B cell (primary cell): ENCODE measurements around the gene PXMP4. TPM values are rescaled to one million over a fixed set of nuclear protein-coding genes. Genes with fewer than 3 reads are reported as not detected.
"Not testable (repeated sequence)": the region's sequence is repeated elsewhere in the genome, so short reads cannot be mapped to it uniquely, and the experiment has no call there.

ENCODE experiments used
- ATAC-seq: fragments of 200-7000 bp; cut with Tn5 transposase; one replicate; pipeline ENCODE4 v1.10.0; 2021; ENCODE audit warnings: low read depth, mild to moderate bottlenecking, moderate number of reproducible peaks, moderate library complexity
- CTCF ChIA-PET: fragments of 350-600 bp; sonication (Branson Sonifier 250); formaldehyde crosslinking; loops from one replicate; lab custom pipeline; 2021; ENCODE audit warnings: antibody characterized with exemption, inconsistent platforms; lab: Charles Lee
- POLR2A ChIA-PET: fragments of 350-600 bp; sonication (Branson Sonifier 250); formaldehyde crosslinking; loops from one replicate; lab custom pipeline; 2021; ENCODE audit warnings: antibody characterized with exemption; lab: Charles Lee
- DNase-seq: peaks from one replicate; pipeline ENCODE4 v3.0.0; 2013
- H2AFZ ChIP-seq: 2 replicates; pipeline ENCODE4 v1.6.1; 2012; ENCODE audit warnings: mild to moderate bottlenecking, low read depth, low read length; ENCODE audit not compliant: insufficient read depth, poor library complexity, severe bottlenecking
- H3K27ac ChIP-seq, 2 donors: 1 replicate in 1 of 2; 2 replicates in 1 of 2; pipeline ENCODE4 v1.5.1; 2012 to 2013; ENCODE audit warnings: low read length in 2 of 2, mild to moderate bottlenecking in 2 of 2, moderate library complexity in 1 of 2
- H3K27me3 ChIP-seq, 4 experiments: fragments of 200-600 bp in 1 of 4; sonication (generic) in 1 of 4; replicated peaks in 1 of 4; 1 replicate in 2 of 4; 2 replicates in 2 of 4; pipeline versions ENCODE4 v1.6.1 to v1.7.0; 2013 to 2016; ENCODE audit warnings: low read length in 3 of 4, mild to moderate bottlenecking in 2 of 4, mixed read lengths in 1 of 4, moderate library complexity in 1 of 4; ENCODE audit not compliant: insufficient read depth in 4 of 4, control insufficient read depth in 3 of 4; ENCODE audit errors: control extremely low read depth in 1 of 4
- H3K36me3 ChIP-seq, 2 experiments: replicated peaks in 1 of 2; 1 replicate in 1 of 2; 2 replicates in 1 of 2; pipeline versions ENCODE4 v1.6.1 to v1.7.1; 2013; ENCODE audit warnings: low read length in 1 of 2; ENCODE audit not compliant: insufficient read depth in 2 of 2, control insufficient read depth in 1 of 2; ENCODE audit errors: control extremely low read depth in 1 of 2, extremely low read depth in 1 of 2
- H3K4me1 ChIP-seq, 2 donors: fragments of 200-600 bp in 1 of 2; sonication (generic) in 1 of 2; 1 replicate in 1 of 2; 2 replicates in 1 of 2; pipeline versions ENCODE4 v1.5.1 to v1.6.1; 2013 to 2017; ENCODE audit warnings: low read length in 2 of 2; ENCODE audit not compliant: control insufficient read depth in 2 of 2, insufficient read depth in 2 of 2
- H3K4me2 ChIP-seq: replicated peaks from 2 replicates; pipeline ENCODE3; 2012; ENCODE audit warnings: mild to moderate bottlenecking, low read depth, low read length; ENCODE audit not compliant: poor library complexity, severe bottlenecking
- H3K4me3 ChIP-seq, 5 experiments: fragments of 200-600 bp in 1 of 5; sonication (generic) in 1 of 5; 1 replicate in 3 of 5; 2 replicates in 2 of 5; pipeline versions ENCODE4 v1.5.1 to v1.7.0; 2011 to 2016; ENCODE audit warnings: low read length in 4 of 5, mild to moderate bottlenecking in 4 of 5, low read depth in 2 of 5, control low read depth in 1 of 5, moderate library complexity in 1 of 5; ENCODE audit not compliant: insufficient read depth in 1 of 5; ENCODE audit errors: control extremely low read depth in 1 of 5, extremely low read depth in 1 of 5
- H3K79me2 ChIP-seq: fragments of 200-600 bp; sonication (generic); one replicate; pipeline ENCODE4 v1.6.0; 2016; ENCODE audit warnings: low read length; ENCODE audit not compliant: control insufficient read depth, insufficient read depth
- H3K9ac ChIP-seq: fragments of 200-600 bp; sonication (generic); 2 replicates; pipeline ENCODE4 v1.6.1; 2017; ENCODE audit warnings: mild to moderate bottlenecking, low read length, moderate library complexity
- H3K9me3 ChIP-seq, 3 donors: one replicate each; pipeline versions ENCODE4 v1.6.1 to v1.7.1; 2013; ENCODE audit warnings: low read length in 2 of 3; ENCODE audit not compliant: control insufficient read depth in 2 of 3, insufficient read depth in 1 of 3; ENCODE audit errors: control extremely low read depth in 1 of 3
- H4K20me1 ChIP-seq: 2 replicates; pipeline ENCODE4 v1.6.0; 2012; ENCODE audit warnings: mild to moderate bottlenecking, low read length; ENCODE audit not compliant: insufficient read depth, control insufficient read depth, poor library complexity, severe bottlenecking
- H3K27ac Mint-ChIP-seq: one replicate; pipeline ENCODE4 v1.8.0; 2021; ENCODE audit warnings: mixed read lengths
- H3K27me3 Mint-ChIP-seq: one replicate; pipeline ENCODE4 v1.8.0; 2021; ENCODE audit warnings: mixed read lengths
- H3K4me1 Mint-ChIP-seq: one replicate; pipeline ENCODE4 v1.8.0; 2021; ENCODE audit warnings: mixed read lengths
- H3K4me3 Mint-ChIP-seq: one replicate; pipeline ENCODE4 v1.8.0; 2021; ENCODE audit warnings: mixed read lengths
- H3K9me3 Mint-ChIP-seq: one replicate; pipeline ENCODE4 v1.8.0; 2022; ENCODE audit warnings: mixed read lengths; ENCODE audit not compliant: insufficient read depth
- EZH2 ChIP-seq: IDR thresholded peaks from 2 replicates; pipeline ENCODE4 v1.6.1; 2012; ENCODE audit warnings: borderline replicate concordance, low read depth, mild to moderate bottlenecking, moderate library complexity, low read length; ENCODE audit not compliant: insufficient read depth, poor library complexity, severe bottlenecking
- WGBS: methylation state at CpG from one replicate; pipeline ENCODE4 v1.1.5; 2013; ENCODE audit warnings: missing lambda C conversion rate; ENCODE audit not compliant: insufficient coverage; 5-methylcytosine and 5-hydroxymethylcytosine counted together
- intact Hi-C: fragments of 100-400 bp; cut with micrococcal nuclease; formaldehyde crosslinking; loops from one replicate; pipeline ENCODE4 v1.10.0; 2022
- polyA plus RNA-seq: library from polyadenylated mRNA; depleted of rRNA; stranded (reverse); fragments of >200 nt; gene quantifications from 2 replicates; pipeline ENCODE4 v1.2.3, GENCODE V29; 2012
- total RNA-seq, 2 donors: library from RNA; stranded (reverse); fragments of 120-200 nt in 1 of 2; gene quantifications; 1 replicate in 1 of 2; 2 replicates in 1 of 2; pipeline versions ENCODE4 v1.2.3 to v1.2.4, GENCODE V29; 2013 to 2022
- TF ChIP-seq, protein P1 (sequence below): fragments of 200-600 bp; IDR thresholded peaks from one replicate; pipeline ENCODE4 v1.8.0; 2022; ENCODE audit warnings: antibody characterized with exemption, mild to moderate bottlenecking

The PXMP4 gene
- total and polyA plus RNA-seq, 2 donors (not counting 1 experiment from before 2014, with no cell fraction given) = 5.0 to 6.6 TPM

- peak overlapping the region; percentile 54 for H2AFZ ChIP-seq
Measured at GRCh38 chr20:33755936-33756490, 35.9 kb upstream of the PXMP4 start.

DNA sequence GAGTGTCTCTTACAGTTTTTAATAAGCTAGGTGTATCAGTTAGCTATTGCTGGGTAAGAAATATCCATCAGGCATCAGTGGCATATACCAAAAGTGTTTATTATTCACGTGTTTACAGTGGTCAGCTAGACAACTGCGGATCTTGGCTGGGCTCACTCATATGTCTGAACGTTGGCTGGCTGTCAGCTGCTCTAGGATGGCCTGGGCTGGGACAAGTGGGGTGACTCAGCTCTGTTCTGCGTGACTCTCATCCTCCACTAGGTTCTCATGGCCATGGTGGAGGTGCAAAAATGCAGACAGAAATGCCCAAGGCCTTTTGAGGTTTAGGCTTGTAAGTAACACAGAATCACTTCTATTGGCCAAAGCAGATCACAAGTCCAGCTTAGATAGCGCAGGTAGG is 33.7 kb upstream of the PXMP4 start:
- Histone ChIP-seq H3K9me3 (peaks cover 0 to 8% (median 5%) of the 10 kb centered on the region in 3 donors), H3K27me3 (no peaks in the 10 kb centered on the region), H3K4me1 (peaks cover 10 to 15% of the 10 kb centered on the region in 2 donors), H3K79me2 (no peaks in the 10 kb centered on the region), H4K20me1 (no peaks in the 10 kb centered on the region), H3K36me3 (peaks cover 7 to 40% of the 10 kb centered on the region in 2 experiments), H3K4me3 (no peak overlapping the region), H3K27ac (no peak overlapping the region), H3K9ac (no peak overlapping the region), H2AFZ (no peak overlapping the region), H3K4me2 (no peak overlapping the region)
- DNase-seq (no peak), ATAC-seq (no peak)
- Mint-ChIP-seq H3K4me1 (peaks cover 16% of the 10 kb centered on the region), H3K9me3 (no peaks in the 10 kb centered on the region), H3K4me3 (no peak overlapping the region), H3K27me3 (no peaks in the 10 kb centered on the region), H3K27ac (no peak overlapping the region)
- CTCF ChIA-PET = interaction anchor here (4.0 kb wide), 1 partner anchor 21 kb away, joined by 16 read pairs; no protein-coding TSS in a partner anchor
- TF ChIP-seq, protein P1, sequence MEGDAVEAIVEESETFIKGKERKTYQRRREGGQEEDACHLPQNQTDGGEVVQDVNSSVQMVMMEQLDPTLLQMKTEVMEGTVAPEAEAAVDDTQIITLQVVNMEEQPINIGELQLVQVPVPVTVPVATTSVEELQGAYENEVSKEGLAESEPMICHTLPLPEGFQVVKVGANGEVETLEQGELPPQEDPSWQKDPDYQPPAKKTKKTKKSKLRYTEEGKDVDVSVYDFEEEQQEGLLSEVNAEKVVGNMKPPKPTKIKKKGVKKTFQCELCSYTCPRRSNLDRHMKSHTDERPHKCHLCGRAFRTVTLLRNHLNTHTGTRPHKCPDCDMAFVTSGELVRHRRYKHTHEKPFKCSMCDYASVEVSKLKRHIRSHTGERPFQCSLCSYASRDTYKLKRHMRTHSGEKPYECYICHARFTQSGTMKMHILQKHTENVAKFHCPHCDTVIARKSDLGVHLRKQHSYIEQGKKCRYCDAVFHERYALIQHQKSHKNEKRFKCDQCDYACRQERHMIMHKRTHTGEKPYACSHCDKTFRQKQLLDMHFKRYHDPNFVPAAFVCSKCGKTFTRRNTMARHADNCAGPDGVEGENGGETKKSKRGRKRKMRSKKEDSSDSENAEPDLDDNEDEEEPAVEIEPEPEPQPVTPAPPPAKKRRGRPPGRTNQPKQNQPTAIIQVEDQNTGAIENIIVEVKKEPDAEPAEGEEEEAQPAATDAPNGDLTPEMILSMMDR = no peak
- TF ChIP-seq EZH2 = no peak
- intact Hi-C loops = no loop called here
- 98% methylated on average over 4 of the region's 5 CpGs for WGBS
- POLR2A ChIA-PET = interaction anchor here (0.5 kb wide), 1 partner anchor 166 kb away, joined by 5 read pairs; no protein-coding TSS in a partner anchor

More at GRCh38 chr20:33755936-33756490, 35.9 kb upstream of the PXMP4 start:
- peaks cover 16% of the 10 kb centered on the region for H3K4me1 Mint-ChIP-seq
- ChIA-PET POLR2A (interaction anchor here (0.5 kb wide), 1 partner anchor 21 kb away, joined by 4 read pairs; no protein-coding TSS in a partner anchor), CTCF (interaction anchor here (0.7 to 4.0 kb wide), 4 partner anchors 23 to 314 kb away, joined by 3 to 16 read pairs (median 6); partner anchors contain the start of gene CHMP4B)
- H4K20me1 ChIP-seq, H3K79me2 ChIP-seq, H3K9ac ChIP-seq, H3K9me3 Mint-ChIP-seq, H3K4me3 ChIP-seq, H3K27me3 Mint-ChIP-seq, H3K9me3 ChIP-seq, H3K27me3 ChIP-seq: not testable (repeated sequence)
- DNase-seq (peak; percentile 56), ATAC-seq (peak; percentile 95)
- WGBS = 100% methylated on average over 3 of the region's 10 CpGs
- H3K27ac ChIP-seq = peak overlapping the region in 1 of 2 donors; percentile 61
- intact Hi-C loops = loop anchor here (1.0 to 2.0 kb wide), 2 partner anchors 23 to 24 kb away; no protein-coding TSS in a partner anchor
- peak overlapping the region; percentile 48 for H3K4me2 ChIP-seq
- H3K4me1 ChIP-seq = peaks cover 10 to 15% of the 10 kb centered on the region in 2 donors
- peak overlapping the region; percentile 23 for H3K4me3 Mint-ChIP-seq
- H3K27ac Mint-ChIP-seq = peak overlapping the region; percentile 89
- H3K36me3 ChIP-seq = peaks cover 7 to 41% of the 10 kb centered on the region in 2 experiments
